K562 (cell line): ENCODE measurements around the gene METAP1D. TPM values are rescaled to one million over a fixed set of nuclear protein-coding genes. Genes with fewer than 3 reads are reported as not detected.

Experiments used
- BACH1 ChIP-seq: fragments of 200-800 bp; sonication (Bioruptor generic); IDR thresholded peaks from 2 replicates; pipeline ENCODE4 v1.6.1; 2016; ENCODE audit warnings: missing genetic modification characterization, missing compliant biosample characterization
- CREM ChIP-seq: IDR thresholded peaks from 2 replicates; pipeline ENCODE4 v1.6.1; 2014; ENCODE audit warnings: antibody characterized with exemption, low read depth
- KDM1A ChIP-seq, 2 experiments: fragments of 450-650 bp; IDR thresholded peaks; 2 replicates each; pipeline ENCODE4 v1.6.1; 2016; ENCODE audit warnings: mild to moderate bottlenecking in 2 of 2
- MAZ ChIP-seq, 2 experiments: fragments of 450-650 bp in 1 of 2; sonication (generic) in 1 of 2; formaldehyde crosslinking; IDR thresholded peaks in 1 of 2; conservative IDR thresholded peaks in 1 of 2; 2 replicates each; pipeline versions ENCODE4 v1.4.0 to v1.5.0; 2020; ENCODE audit warnings: mild to moderate bottlenecking in 1 of 2, missing genetic modification reagents in 1 of 2
- PBX2 ChIP-seq, 2 experiments: IDR thresholded peaks in 1 of 2; conservative IDR thresholded peaks in 1 of 2; 2 replicates each; pipeline ENCODE4 v1.6.1; 2016; ENCODE audit warnings: low read depth in 2 of 2, mild to moderate bottlenecking in 1 of 2, missing compliant biosample characterization in 1 of 2, missing genetic modification characterization in 1 of 2, moderate library complexity in 1 of 2
- PTBP1 ChIP-seq: fragments of 200-400 bp; formaldehyde crosslinking; IDR thresholded peaks from 2 replicates; pipeline ENCODE4 v1.6.1; 2017; ENCODE audit warnings: low read depth, low read length
- RBM34 ChIP-seq: fragments of 200-400 bp; formaldehyde crosslinking; IDR thresholded peaks from 2 replicates; pipeline ENCODE4 v1.6.1; 2018; ENCODE audit warnings: low read length, borderline replicate concordance; ENCODE audit not compliant: insufficient read depth
- REST ChIP-seq, 2 experiments: fragments of 450-650 bp; formaldehyde crosslinking in 1 of 2; IDR thresholded peaks; 2 replicates each; pipeline versions ENCODE4 v1.4.0 to v1.6.1; 2014 to 2020; ENCODE audit warnings: mild to moderate bottlenecking in 2 of 2, borderline replicate concordance in 1 of 2, low read depth in 1 of 2
- SMARCA4 ChIP-seq: fragments of 450-650 bp; IDR thresholded peaks from 2 replicates; pipeline ENCODE4 v1.6.1; 2016
- polyA plus RNA-seq, 8 experiments: library from polyadenylated mRNA; depleted of rRNA in 4 of 8; stranded (reverse) in 5 of 8; unstranded in 3 of 8; fragments of >200 nt; fragmentation: Nextera tagmentation in 2 of 8; fragmentation: Illumina TruSeq in 1 of 8; extraction: Ambion mirVana in 2 of 8; extraction: Trizol in 1 of 8; gene quantifications; 2 replicates each; pipeline versions ENCODE4 v1.2.1 to v1.2.3, GENCODE V29; 2011 to 2014; ENCODE audit warnings: inconsistent platforms in 1 of 8, missing spikeins in 1 of 8
- total RNA-seq, 7 experiments: library from RNA; depleted of rRNA in 6 of 7; stranded (reverse); fragments of >200 nt in 6 of 7; fragmentation: Illumina TruSeq in 2 of 7; extraction: Trizol in 2 of 7; gene quantifications; 2 replicates each; pipeline versions ENCODE4 v1.2.1 to v1.2.3, GENCODE V29; 2011 to 2021; ENCODE audit warnings: low replicate concordance in 1 of 7

Gene METAP1D
- total and polyA plus RNA-seq, 9 of the 15 experiments (the other 6 are each of a cell fraction or from before 2014, with no cell fraction given) = 8.0 to 23.4 (median 15.7) TPM

GRCh38 chr2:172066394-172066886 is 66.7 kb downstream of the METAP1D start (continued):
- TF ChIP-seq CREM (0 out of 2 replicates have a peak, but pooled peaks have one; percentile 17), PTBP1 (no peak), REST (IDR thresholded peaks at IDR 0.05; ENCODE audit: borderline replicate concordance) (peak; percentile 62), REST (CRISPR knock-in tag; IDR thresholded peaks at IDR 0.05; ENCODE audit: low read depth) (no peak), SMARCA4 (peak; percentile 77; the same call in 1 of the 2 replicates), PBX2 (CRISPR knock-in tag; IDR thresholded peaks at IDR 0.05; ENCODE audit: low read depth) (no peak), PBX2 (tag; conservative IDR thresholded peaks at IDR 0.05; ENCODE audit: low read depth) (peak; percentile 57), MAZ (CRISPR knock-in tag; conservative IDR thresholded peaks at IDR 0.05 in 1 of 2, IDR thresholded peaks at IDR 0.05 in 1 of 2) (peak; percentile 11 to 27; a peak in 2 of 4 replicates), BACH1 (tag) (peak; percentile 26; the same call in 1 of the 2 replicates), KDM1A (IDR thresholded peaks at IDR 0.05) (peak; percentile 16 to 50; a peak in 1 of 4 replicates), RBM34 (no peak)
